GM19463 (cell line): ENCODE data around the gene PSMD14.

Experiments used
- ATAC-seq: cut with Tn5 transposase; IDR thresholded peaks from one replicate; pipeline ENCODE4 v1.9.1; 2021; ENCODE audit warnings: mild to moderate bottlenecking, moderate library complexity; ENCODE audit not compliant: unreplicated experiment

PSMD14 gene

GRCh38 chr2:161417438-161418274 lies 109.4 kb downstream of the PSMD14 start:
- ATAC-seq, result no peak

GRCh38 chr2:161418275-161418714 lies 110.1 kb downstream of the PSMD14 start:
- ATAC-seq, result no peak

GRCh38 chr2:161418715-161419637 lies 110.8 kb downstream of the PSMD14 start:
- no peak for ATAC-seq

DNA sequence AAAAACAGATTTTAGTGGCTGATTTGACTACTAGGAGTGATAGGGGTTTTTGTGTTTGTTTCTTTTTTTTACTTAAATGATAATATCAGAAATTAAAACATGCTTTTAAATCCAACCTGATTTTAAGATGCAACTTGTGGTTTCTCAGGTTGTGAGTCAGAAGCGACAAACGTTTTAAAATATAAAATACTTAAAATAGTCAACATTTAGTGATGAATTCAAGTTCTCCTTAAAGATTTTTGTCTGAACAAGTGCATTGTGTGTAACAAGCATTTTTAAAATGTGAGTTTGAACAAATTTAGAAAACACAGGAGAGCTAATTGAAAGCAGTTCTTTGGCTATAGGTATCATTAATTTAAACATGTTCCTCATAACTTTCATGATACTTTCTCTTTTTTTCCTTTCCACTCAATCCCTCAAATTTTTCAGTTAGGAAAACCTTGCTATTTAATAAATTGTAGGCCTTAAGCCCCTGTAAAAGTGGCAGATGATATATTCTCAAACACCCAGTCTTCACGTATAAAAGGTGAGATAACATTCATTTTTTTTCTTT lies 111.5 kb downstream of the PSMD14 start:
- no peak for ATAC-seq

- no peak for ATAC-seq
Measured at GRCh38 chr2:161420406-161421074, 112.3 kb downstream of the PSMD14 start.

GRCh38 chr2:161421686-161422085 lies 113.5 kb downstream of the PSMD14 start:
- ATAC-seq, result no peak

DNA sequence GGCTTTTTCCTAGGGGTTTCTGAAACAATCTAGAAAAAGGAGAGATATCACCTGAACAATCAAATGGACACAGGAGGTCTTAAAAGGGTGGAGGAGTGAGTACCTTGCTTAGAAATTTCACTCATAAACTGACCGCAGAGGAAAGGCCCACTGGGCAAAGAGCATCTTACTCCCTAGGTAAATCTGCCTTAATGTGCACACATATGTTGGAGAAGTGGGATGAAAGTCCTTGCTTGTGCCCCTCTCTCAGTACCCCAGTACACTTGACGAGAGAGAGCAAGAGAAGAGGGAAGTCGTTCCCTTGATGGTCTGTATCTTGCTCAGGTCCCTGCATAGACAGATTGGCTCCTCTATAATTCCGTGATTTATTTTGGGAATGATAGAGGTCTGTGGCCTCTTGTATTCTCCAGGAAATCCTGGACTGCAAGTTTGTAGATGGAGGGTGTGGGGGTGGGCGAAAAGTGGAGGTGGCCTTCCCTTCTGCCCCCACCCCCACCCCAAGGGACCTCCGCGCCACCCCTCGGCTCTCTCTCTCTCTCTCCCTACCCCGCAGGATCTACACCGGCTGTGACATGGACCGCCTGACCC lies 114.7 kb downstream of the PSMD14 start:
- no peak for ATAC-seq

DNA sequence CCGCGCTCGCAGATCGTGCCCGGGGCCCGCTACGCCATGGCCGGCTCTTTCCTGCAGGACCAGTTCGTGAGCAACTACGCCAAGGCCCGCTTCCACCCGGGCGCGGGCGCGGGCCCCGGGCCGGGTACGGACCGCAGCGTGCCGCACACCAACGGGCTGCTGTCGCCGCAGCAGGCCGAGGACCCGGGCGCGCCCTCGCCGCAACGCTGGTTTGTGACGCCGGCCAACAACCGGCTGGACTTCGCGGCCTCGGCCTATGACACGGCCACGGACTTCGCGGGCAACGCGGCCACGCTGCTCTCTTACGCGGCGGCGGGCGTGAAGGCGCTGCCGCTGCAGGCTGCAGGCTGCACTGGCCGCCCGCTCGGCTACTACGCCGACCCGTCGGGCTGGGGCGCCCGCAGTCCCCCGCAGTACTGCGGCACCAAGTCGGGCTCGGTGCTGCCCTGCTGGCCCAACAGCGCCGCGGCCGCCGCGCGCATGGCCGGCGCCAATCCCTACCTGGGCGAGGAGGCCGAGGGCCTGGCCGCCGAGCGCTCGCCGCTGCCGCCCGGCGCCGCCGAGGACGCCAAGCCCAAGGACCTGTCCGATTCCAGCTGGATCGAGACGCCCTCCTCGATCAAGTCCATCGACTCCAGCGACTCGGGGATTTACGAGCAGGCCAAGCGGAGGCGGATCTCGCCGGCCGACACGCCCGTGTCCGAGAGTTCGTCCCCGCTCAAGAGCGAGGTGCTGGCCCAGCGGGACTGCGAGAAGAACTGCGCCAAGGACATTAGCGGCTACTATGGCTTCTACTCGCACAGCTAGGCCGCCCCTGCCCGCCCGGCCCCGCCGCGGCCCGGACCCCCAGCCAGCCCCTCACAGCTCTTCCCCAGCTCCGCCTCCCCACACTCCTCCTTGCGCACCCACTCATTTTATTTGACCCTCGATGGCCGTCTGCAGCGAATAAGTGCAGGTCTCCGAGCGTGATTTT lies 115.5 kb downstream of the PSMD14 start:
- no peak for ATAC-seq

DNA sequence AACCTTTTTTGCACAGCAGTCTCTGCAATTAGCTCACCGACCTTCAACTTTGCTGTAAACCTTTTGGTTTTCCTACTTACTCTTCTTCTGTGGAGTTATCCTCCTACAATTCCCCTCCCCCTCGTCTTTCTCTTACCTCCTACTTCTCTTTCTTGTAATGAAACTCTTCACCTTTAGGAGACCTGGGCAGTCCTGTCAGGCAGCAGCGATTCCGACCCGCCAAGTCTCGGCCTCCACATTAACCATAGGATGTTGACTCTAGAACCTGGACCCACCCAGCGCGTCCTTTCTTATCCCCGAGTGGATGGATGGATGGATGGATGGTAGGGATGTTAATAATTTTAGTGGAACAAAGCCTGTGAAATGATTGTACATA lies 116.2 kb downstream of the PSMD14 start:
- ATAC-seq, result no peak

- no peak for ATAC-seq
Measured at GRCh38 chr2:161424891-161425727, 116.9 kb downstream of the PSMD14 start.

- ATAC-seq, result no peak
Measured at GRCh38 chr2:161425728-161426454, 117.7 kb downstream of the PSMD14 start.

DNA sequence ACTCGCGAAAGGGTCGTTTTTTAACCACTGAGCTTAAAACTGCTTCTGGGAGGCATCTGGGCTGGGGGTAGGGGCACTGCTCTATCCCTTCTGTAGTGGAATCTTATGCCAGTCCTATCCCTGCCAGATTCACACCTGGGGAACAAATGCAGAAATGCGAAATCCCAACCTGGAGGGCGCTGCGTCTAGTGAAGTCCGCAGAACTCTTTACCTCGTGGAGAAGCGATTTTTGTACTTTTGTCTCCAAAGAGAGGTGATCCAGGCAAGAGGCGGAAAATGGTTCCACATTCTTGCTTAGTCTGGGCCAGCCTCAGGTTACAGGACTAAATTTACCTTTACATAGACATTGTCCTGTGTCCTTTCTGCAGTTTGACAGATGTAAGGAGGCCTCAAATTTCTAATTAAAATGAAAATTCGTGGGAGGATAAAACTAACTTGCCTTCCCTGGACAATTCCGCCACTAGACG lies 118.3 kb downstream of the PSMD14 start:
- ATAC-seq, result no peak

GRCh38 chr2:161426922-161427663 lies 118.9 kb downstream of the PSMD14 start:
- no peak for ATAC-seq

DNA sequence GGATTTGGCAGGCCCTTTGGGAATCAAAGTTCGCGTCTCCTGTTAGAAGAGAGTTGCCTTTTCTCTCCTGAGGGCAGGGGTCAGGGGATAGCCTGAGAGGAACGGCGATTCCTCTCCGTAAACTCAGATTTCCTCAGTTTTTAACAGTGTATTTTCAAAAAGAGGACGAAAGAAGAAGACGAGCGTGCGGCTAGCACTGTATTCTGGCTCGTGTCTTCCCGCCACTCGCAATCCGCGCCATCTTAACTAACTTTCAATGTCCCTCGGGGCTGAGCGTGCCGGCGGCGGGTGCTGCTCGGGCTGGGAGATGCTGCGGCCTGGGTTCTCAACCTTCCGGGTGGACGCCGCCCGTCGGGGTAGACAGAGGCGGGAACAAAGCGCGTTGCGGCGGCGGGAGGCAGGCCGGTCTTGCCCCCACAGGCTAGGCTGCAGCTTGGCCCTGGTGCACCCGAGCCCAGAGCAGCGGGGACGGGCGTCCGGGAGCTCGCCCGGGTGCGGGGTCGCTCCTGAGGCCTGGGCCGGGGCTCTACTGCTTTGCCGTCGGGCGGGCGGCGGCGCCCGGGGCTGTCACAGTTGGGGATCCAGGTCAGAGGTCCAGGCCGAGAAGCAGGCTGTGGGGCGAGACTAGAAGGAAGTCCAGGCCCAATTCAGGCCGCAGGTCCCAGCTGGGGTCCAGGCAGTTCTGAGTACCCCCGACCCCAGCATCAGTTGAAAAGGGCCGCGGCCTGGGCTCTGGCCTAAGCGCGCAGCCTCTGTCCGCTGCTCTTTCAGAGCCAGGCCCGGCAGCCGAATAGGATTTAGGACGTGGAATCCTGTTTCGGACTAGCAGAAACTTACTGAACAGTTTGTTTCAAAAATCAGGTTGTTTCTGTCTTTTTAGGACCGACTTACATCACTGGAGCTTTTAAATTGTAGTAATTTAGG lies 119.7 kb downstream of the PSMD14 start:
- ATAC-seq, result no peak

GRCh38 chr2:161430386-161430785 lies 122.2 kb downstream of the PSMD14 start:
- no peak for ATAC-seq

- no peak for ATAC-seq
Measured at GRCh38 chr2:161432107-161432506, 123.9 kb downstream of the PSMD14 start.
